ENCODE data around the gene PCCA.

GRCh38 chr13:100532836-100533435 is 444.0 kb downstream of the PCCA start:
- TF ChIP-seq, protein P1, sequence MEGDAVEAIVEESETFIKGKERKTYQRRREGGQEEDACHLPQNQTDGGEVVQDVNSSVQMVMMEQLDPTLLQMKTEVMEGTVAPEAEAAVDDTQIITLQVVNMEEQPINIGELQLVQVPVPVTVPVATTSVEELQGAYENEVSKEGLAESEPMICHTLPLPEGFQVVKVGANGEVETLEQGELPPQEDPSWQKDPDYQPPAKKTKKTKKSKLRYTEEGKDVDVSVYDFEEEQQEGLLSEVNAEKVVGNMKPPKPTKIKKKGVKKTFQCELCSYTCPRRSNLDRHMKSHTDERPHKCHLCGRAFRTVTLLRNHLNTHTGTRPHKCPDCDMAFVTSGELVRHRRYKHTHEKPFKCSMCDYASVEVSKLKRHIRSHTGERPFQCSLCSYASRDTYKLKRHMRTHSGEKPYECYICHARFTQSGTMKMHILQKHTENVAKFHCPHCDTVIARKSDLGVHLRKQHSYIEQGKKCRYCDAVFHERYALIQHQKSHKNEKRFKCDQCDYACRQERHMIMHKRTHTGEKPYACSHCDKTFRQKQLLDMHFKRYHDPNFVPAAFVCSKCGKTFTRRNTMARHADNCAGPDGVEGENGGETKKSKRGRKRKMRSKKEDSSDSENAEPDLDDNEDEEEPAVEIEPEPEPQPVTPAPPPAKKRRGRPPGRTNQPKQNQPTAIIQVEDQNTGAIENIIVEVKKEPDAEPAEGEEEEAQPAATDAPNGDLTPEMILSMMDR (IDR thresholded peaks at IDR 0.05) = no peak
- TF ChIP-seq EZH2 (IDR thresholded peaks at IDR 0.05; ENCODE audit: borderline replicate concordance, insufficient read depth, low read depth, low read length, poor library complexity, severe bottlenecking) = no peak
